ENCODE data around the gene LTO1. TPM values are rescaled to one million over a fixed set of nuclear protein-coding genes. Genes with fewer than 3 reads are reported as not detected.

LTO1 gene
- polyA plus RNA-seq, 1 donor (not counting 4 experiments of a cell fraction or from before 2014, with no cell fraction given): 24.3 TPM

DNA sequence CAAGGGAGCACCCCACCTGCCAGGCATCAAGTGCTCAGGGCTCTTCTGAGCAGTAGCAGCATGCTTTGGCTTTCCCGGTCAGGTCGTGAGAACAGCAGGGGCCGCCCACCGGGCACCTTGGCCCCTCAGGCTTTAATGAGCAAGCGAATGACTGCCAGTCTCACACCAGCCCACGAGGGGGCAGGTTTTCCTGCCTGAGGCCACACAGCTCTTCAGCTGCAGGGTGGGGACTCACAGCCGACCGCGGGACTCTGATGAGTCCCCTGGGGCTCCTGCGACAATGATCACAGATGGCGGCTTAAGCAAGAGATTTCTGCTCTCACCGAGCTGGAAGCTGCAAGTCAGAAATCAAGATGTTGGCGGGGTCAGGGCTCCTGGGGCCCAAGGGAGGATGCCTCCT, 43.0 kb upstream of the LTO1 start:
- Histone ChIP-seq H3K9ac (ENCODE audit: control insufficient read depth, extremely low read depth, insufficient read depth, low read length) (no peak overlapping the region), H3K4me1 (ENCODE audit: control insufficient read depth, extremely low read depth, insufficient read depth, low read length) (no peaks in the 10 kb centered on the region), H3K4me2 (ENCODE audit: control insufficient read depth, extremely low read depth, insufficient read depth, low read depth, low read length) (no peak overlapping the region), H3K9me3 (ENCODE audit: control insufficient read depth, low read depth, low read length) (no peaks in the 10 kb centered on the region), H3K4me3 (ENCODE audit: control insufficient read depth in 2 of 3, extremely low read depth in 1 of 3, insufficient read depth in 2 of 3, low read depth in 1 of 3, low read length in 3 of 3) (no peak overlapping the region), H4K20me1 (ENCODE audit: control insufficient read depth, extremely low read depth, insufficient read depth, low read length) (no peaks in the 10 kb centered on the region), H3K27me3 (ENCODE audit: control insufficient read depth, extremely low read depth, insufficient read depth, low read length) (peaks cover 27% of the 10 kb centered on the region), H3K9me1 (ENCODE audit: control insufficient read depth, extremely low read depth, insufficient read depth, low read length) (no peaks in the 10 kb centered on the region), H3K36me3 (ENCODE audit: control insufficient read depth in 2 of 2, extremely low read depth in 1 of 2, insufficient read depth in 2 of 2, low read length in 2 of 2) (no peaks in the 10 kb centered on the region), H3K79me2 (ENCODE audit: control insufficient read depth, insufficient read depth, low read length) (no peaks in the 10 kb centered on the region), H3K27ac (ENCODE audit: control insufficient read depth, insufficient read depth, low read length) (no peak overlapping the region), H2AFZ (ENCODE audit: control insufficient read depth, low read length) (no peak overlapping the region)
- FAIRE-seq (no peak), DNase-seq (ENCODE audit: low read depth, low spot score) (no peak)
- TF ChIP-seq, protein P1, sequence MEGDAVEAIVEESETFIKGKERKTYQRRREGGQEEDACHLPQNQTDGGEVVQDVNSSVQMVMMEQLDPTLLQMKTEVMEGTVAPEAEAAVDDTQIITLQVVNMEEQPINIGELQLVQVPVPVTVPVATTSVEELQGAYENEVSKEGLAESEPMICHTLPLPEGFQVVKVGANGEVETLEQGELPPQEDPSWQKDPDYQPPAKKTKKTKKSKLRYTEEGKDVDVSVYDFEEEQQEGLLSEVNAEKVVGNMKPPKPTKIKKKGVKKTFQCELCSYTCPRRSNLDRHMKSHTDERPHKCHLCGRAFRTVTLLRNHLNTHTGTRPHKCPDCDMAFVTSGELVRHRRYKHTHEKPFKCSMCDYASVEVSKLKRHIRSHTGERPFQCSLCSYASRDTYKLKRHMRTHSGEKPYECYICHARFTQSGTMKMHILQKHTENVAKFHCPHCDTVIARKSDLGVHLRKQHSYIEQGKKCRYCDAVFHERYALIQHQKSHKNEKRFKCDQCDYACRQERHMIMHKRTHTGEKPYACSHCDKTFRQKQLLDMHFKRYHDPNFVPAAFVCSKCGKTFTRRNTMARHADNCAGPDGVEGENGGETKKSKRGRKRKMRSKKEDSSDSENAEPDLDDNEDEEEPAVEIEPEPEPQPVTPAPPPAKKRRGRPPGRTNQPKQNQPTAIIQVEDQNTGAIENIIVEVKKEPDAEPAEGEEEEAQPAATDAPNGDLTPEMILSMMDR (optimal IDR thresholded peaks at IDR 0.05 in 1 of 3, IDR thresholded peaks at IDR 0.05 in 1 of 3, conservative IDR thresholded peaks at IDR 0.05 in 1 of 3; ENCODE audit: extremely low read depth in 1 of 3, insufficient read depth in 2 of 3, low read length in 3 of 3): peak; percentile 47 to 72 (median 54)
- TF ChIP-seq EZH2 (IDR thresholded peaks at IDR 0.05; ENCODE audit: low read length): no peak
- dilution Hi-C loops (cut with MboI; ENCODE audit: extremely low pct_ligation_motif_present, low sequenced_read_pairs): no loop called here

DNA sequence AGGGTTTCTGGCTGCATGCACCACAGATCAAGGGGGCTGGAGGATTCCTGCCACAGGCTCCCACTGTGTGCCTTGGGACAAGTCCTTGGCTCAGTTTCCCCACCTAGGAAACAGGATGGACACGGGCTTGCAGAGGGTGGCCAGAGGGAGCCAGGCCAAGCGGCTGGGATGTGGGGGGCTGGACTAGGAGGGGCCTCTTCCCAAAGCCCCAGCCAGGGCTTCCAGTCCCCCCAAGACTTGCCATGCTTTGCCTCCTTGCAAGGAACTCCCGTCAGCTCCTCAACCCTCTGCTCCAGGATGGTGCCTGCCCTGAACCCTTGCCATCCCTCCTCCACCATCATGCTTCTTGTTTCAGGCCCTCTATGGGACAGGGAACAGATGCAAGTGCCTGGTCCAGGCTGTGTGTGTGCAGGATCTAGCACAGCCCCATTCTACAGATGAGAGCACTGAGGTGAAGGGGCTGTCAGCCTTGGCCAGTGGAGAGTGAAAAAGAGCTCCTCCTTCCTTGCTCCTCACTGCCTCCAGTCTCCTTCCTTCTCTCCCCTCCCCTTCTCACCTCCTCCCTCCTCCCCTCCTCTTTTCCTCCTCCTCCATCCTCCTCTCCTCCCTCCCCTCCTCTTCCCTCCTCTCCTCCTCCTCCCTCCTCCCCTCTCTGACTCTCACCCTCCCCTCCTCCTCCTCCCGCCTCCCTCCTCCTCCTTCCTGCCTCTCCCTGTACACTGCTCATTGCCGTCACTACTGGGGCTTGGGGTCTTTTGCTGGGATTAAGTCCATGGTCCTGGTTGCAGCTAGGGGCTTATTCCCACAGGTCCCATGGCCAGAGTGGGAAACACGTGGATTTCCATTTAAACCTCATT, 42.0 kb upstream of the LTO1 start:
- Histone ChIP-seq H3K9me3 (ENCODE audit: control insufficient read depth, low read depth, low read length) (no peaks in the 10 kb centered on the region), H4K20me1 (ENCODE audit: control insufficient read depth, extremely low read depth, insufficient read depth, low read length) (no peaks in the 10 kb centered on the region), H3K27ac (ENCODE audit: control insufficient read depth, insufficient read depth, low read length) (no peak overlapping the region), H3K9me1 (ENCODE audit: control insufficient read depth, extremely low read depth, insufficient read depth, low read length) (no peaks in the 10 kb centered on the region), H3K36me3 (ENCODE audit: control insufficient read depth in 2 of 2, extremely low read depth in 1 of 2, insufficient read depth in 2 of 2, low read length in 2 of 2) (no peaks in the 10 kb centered on the region), H2AFZ (ENCODE audit: control insufficient read depth, low read length) (no peak overlapping the region), H3K9ac (ENCODE audit: control insufficient read depth, extremely low read depth, insufficient read depth, low read length) (no peak overlapping the region), H3K4me2 (ENCODE audit: control insufficient read depth, extremely low read depth, insufficient read depth, low read depth, low read length) (no peak overlapping the region), H3K4me3 (ENCODE audit: control insufficient read depth in 2 of 3, extremely low read depth in 1 of 3, insufficient read depth in 2 of 3, low read depth in 1 of 3, low read length in 3 of 3) (no peak overlapping the region), H3K79me2 (ENCODE audit: control insufficient read depth, insufficient read depth, low read length) (no peaks in the 10 kb centered on the region), H3K27me3 (ENCODE audit: control insufficient read depth, extremely low read depth, insufficient read depth, low read length) (peaks cover 27% of the 10 kb centered on the region), H3K4me1 (ENCODE audit: control insufficient read depth, extremely low read depth, insufficient read depth, low read length) (no peaks in the 10 kb centered on the region)
- TF ChIP-seq EZH2 (IDR thresholded peaks at IDR 0.05; ENCODE audit: low read length): no peak
- TF ChIP-seq, protein P1 (optimal IDR thresholded peaks at IDR 0.05 in 1 of 3, IDR thresholded peaks at IDR 0.05 in 1 of 3, conservative IDR thresholded peaks at IDR 0.05 in 1 of 3; ENCODE audit: extremely low read depth in 1 of 3, insufficient read depth in 2 of 3, low read length in 3 of 3): no peak
- no peak for FAIRE-seq
- dilution Hi-C loops (cut with MboI; ENCODE audit: extremely low pct_ligation_motif_present, low sequenced_read_pairs): no loop called here
- no peak for DNase-seq (ENCODE audit: low read depth, low spot score)

Measured in keratinocyte (primary cell).